Activated T-helper 1 cell treated with anti-CD3 and anti-CD28 coated beads, Interleukin-12 subunit alpha, Interleukin-12 subunit beta, Interleukin-2, Interleukin-4 antibody, amounts not matched to agents 30 ng/mL and 10 ng/mL and 1 ng/mL, durations not matched to agents 14 hours and 24 hours and 36 hours (primary cell): ENCODE measurements around the gene CELA3B. TPM values are rescaled to one million over a fixed set of nuclear protein-coding genes. Genes with fewer than 3 reads are reported as not detected.
"Not testable (repeated sequence)": the region's sequence is repeated elsewhere in the genome, so short reads cannot be mapped to it uniquely, and the experiment has no call there.

Experiments
- DNase-seq: peaks from one replicate; pipeline ENCODE4 v3.0.0; 2021; ENCODE audit warnings: low spot score
- H3K27ac Mint-ChIP-seq: one replicate; pipeline ENCODE4 v1.8.0; 2021; ENCODE audit warnings: mild to moderate bottlenecking, mixed read lengths
- H3K27me3 Mint-ChIP-seq: one replicate; pipeline ENCODE4 v1.8.0; 2022; ENCODE audit warnings: mild to moderate bottlenecking, moderate library complexity, mixed read lengths; ENCODE audit not compliant: insufficient read depth
- H3K36me3 Mint-ChIP-seq: one replicate; pipeline ENCODE4 v1.8.0; 2021; ENCODE audit warnings: low read depth, mixed read lengths
- H3K4me1 Mint-ChIP-seq: one replicate; pipeline ENCODE4 v1.8.0; 2021; ENCODE audit warnings: low read depth, mixed read lengths
- H3K4me3 Mint-ChIP-seq: one replicate; pipeline ENCODE4 v1.8.0; 2021; ENCODE audit warnings: mild to moderate bottlenecking, moderate library complexity, mixed read lengths
- H3K9me3 Mint-ChIP-seq: one replicate; pipeline ENCODE4 v1.8.0; 2021; ENCODE audit warnings: mixed read lengths
- intact Hi-C: fragments of 100-400 bp; cut with micrococcal nuclease; formaldehyde crosslinking; loops from one replicate; pipeline ENCODE4 v1.15.1; 2024
- total RNA-seq: library from RNA; stranded (reverse); gene quantifications from 2 replicates; pipeline ENCODE4 v1.2.3, GENCODE V29; 2022

CELA3B gene
- total RNA-seq, 1 donor from 2014 or later, result not detected

DNA sequence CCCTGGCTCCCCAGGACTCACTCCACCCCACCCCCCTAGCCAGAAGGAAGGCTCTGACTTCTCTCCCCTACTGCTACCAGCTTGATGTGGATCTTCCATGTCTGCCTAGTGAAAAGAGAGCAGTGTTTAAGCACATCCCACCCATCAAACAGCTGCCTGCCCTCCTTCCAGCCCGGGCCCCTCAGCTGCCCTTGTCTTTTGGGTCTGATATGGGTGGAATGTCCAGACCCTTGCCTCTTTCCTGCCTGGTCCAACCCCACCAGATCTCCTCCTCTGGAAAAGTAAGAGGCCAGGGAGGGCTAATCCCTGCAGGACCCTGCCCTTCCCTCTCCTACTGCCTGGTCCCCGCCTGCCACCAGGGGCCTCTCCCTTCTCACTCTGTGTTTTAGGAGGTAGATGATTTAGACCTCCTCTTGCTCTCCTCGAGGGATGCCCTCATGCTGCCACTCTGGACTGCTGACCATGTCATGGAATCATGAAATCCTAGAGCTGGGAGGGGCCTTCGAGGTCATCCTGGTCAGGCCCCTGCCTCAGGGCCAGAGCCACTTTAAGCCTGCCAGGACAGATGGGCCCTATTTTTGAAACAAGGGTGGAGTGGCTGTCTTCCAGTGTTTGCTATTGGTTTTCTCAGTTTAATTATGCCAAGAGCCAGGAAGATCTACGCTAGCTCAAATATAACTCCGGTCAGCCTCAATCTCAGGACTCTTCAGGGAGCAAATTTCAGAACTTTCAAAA lies 23.9 kb upstream of the CELA3B start:
- Mint-ChIP-seq H3K27ac (no peak overlapping the region), H3K9me3 (no peaks in the 10 kb centered on the region)
- intact Hi-C loops, result no loop called here

DNA sequence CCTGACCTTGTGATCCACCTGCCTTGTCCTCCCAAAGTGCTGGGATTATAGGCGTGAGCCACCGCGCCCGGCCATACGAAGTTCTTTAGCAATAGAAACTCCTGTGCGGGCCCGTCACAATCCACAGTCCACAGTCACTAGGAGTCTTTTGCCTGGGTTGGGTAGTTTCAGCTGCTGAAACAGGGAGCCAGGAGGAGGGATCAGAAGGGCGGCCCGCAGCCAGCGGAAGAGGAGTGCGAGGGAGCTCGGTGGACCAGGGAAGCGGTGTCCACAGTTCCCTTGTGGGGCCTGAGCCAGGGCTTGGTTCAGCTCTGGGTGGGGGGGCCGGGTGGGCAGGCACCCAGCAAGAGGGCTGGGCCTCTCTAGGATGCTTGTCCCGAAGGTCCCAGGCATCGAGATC lies 21.8 kb upstream of the CELA3B start:
- Mint-ChIP-seq H3K4me3 (no peak overlapping the region), H3K27ac (no peak overlapping the region), H3K36me3 (no peaks in the 10 kb centered on the region), H3K9me3 (no peaks in the 10 kb centered on the region), H3K27me3 (peaks cover 2% of the 10 kb centered on the region), H3K4me1 (peaks cover 25% of the 10 kb centered on the region)
- intact Hi-C loops, result loop anchor here (5.0 kb wide), 1 partner anchor 173 kb away; the partner anchor contains the start of gene USP48
- no peak for DNase-seq

More for the DNA sequence above, 23.9 kb upstream of the CELA3B start:
- H3K27me3 Mint-ChIP-seq, result peaks cover 2% of the 10 kb centered on the region
- peaks cover 18% of the 10 kb centered on the region for H3K4me1 Mint-ChIP-seq
- no peak overlapping the region for H3K4me3 Mint-ChIP-seq
- no peak for DNase-seq
- no peaks in the 10 kb centered on the region for H3K36me3 Mint-ChIP-seq

DNA sequence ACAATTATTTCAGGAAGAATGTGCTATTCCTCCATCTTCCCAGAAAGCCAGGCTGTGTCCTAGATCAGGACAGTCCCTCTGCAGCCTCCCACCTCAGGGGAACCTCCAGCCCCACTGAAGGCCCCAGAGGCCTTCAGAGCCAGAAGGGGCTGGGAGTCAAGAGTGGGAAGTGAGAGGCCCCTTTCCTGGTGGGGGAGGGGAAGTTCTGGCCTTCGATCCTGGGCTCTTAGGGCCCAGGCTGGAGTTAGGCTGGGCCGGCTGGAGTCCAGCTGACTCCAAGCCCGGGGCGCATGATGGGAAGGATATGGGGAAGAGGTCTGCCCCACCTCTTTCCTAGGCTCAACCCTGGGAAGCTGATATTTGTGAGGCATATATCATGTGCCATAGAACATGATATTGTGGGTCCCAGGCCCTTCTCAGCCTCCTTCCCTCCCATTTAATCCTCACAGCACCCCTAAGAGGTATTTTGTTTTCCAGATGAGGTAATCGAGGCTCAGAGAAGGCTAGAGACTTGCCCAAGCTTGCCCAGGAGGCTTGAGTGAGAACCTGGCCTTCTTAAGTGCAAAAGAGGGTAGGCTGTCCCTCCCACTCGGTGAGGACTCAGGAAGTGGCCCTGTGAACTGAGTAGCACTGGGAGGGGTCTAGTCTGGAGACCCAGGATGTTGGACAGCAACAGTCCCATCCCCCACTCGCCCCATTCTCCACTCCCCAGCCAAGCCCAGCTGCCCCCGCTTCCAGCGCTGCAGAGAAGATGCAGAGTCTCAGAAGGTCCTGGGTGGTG lies 21.1 kb upstream of the CELA3B start:
- Mint-ChIP-seq H3K4me1 (peaks cover 25% of the 10 kb centered on the region), H3K27me3 (peaks cover 2% of the 10 kb centered on the region), H3K4me3 (no peak overlapping the region), H3K36me3 (no peaks in the 10 kb centered on the region), H3K9me3 (no peaks in the 10 kb centered on the region), H3K27ac (no peak overlapping the region)
- intact Hi-C loops, result loop anchor here (5.0 kb wide), 1 partner anchor 173 kb away; the partner anchor contains the start of gene USP48
- no peak for DNase-seq

DNA sequence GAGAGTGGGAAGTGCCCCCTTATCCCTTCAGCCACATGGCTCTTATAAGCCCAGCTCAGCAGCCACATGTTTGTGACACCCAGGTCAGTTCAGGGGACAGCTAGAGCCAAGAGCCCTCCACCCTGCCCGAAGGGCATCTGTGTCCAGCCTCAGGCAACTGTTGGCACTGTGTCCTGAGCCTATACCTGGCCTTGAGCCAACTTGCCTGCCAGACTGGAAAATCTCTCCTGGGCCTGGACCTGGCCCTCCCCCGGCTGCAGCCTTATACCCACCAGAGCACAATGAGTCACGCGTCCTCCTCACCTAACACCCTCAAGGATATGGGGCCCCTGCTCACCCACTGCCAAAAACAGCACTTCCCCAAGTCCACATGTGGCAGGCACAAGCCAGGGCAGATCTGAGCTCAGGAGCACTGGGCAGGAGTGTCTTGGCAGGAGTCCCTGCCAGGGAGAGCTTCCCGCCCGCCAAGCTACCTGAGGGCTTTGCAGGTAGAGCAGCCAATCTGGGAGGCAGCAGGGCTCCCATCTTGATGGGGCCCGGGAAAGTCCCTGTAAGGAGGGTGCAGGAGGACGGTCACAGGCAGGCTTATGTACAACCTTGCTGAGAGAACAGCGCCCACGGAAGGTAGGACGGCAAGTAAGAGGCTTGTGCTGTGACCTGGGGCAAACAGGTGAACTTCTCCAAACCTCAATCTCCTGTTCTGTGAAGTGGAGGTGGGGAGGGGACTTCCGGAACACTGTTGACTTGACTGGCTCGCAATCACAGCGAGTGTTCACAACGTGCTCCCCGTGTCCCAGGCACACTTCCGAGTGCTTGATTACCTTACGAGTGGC lies 19.9 kb upstream of the CELA3B start:
- peaks cover 25% of the 10 kb centered on the region for H3K4me1 Mint-ChIP-seq
- peaks cover 2% of the 10 kb centered on the region for H3K27me3 Mint-ChIP-seq
- peak overlapping the region; percentile 4 for H3K4me3 Mint-ChIP-seq
- intact Hi-C loops, result loop anchor here (5.0 kb wide), 1 partner anchor 175 kb away; the partner anchor contains the start of gene USP48
- DNase-seq, result peak; percentile 9
- no peaks in the 10 kb centered on the region for H3K9me3 Mint-ChIP-seq
- H3K27ac Mint-ChIP-seq, result peak overlapping the region; percentile 26
- H3K36me3 Mint-ChIP-seq, result no peaks in the 10 kb centered on the region

DNA sequence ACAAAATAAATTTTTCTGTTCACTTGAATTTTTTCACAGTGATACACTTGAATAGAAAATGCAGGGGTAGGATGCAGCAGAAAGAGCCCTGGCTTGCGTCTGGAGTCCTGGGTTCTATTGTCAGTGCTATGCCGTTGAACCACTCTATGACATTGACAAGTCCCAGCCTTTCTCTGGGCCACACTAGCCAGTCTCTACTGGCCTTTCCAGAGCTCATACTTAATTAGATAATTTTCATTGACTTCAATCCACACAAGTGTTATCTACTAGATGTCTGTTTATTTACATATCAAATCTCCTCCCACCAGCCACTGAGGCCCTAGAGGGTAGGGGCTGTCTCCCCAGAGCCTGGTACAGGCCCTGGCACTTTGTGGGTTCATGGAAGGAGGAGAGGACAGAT lies 15.5 kb upstream of the CELA3B start:
- Mint-ChIP-seq H3K36me3 (no peaks in the 10 kb centered on the region), H3K27me3 (peaks cover 3% of the 10 kb centered on the region), H3K9me3 (no peaks in the 10 kb centered on the region), H3K27ac (no peak overlapping the region), H3K4me1 (peaks cover 26% of the 10 kb centered on the region), H3K4me3 (no peak overlapping the region)
- intact Hi-C loops, result loop anchor here (10.0 kb wide), 2 partner anchors 147 to 307 kb away; partner anchors contain the start of gene LDLRAD2
- DNase-seq, result no peak

DNA sequence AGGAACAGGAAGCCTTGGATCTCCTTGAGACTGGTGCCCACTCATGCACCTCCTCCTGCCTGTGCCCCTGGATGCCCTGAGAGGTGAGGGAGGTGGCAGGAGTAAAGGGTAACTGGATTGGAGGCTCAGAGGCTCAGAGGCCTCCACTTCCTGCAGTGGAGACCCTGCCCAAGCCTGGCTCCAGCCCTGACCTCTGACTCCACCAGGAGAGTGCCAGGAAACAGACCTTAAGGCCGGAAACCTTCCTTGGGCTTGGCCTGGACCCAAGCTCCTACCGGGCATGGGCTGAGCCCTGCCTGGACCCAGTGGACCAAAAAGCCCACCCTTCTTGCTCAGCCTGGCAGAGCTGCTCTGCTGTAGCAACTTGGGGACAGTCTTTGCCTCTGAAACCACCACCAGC lies 15.0 kb upstream of the CELA3B start:
- Mint-ChIP-seq H3K9me3 (no peaks in the 10 kb centered on the region), H3K4me1 (peaks cover 22% of the 10 kb centered on the region), H3K4me3 (no peak overlapping the region), H3K27ac (no peak overlapping the region), H3K36me3 (no peaks in the 10 kb centered on the region), H3K27me3 (peaks cover 3% of the 10 kb centered on the region)
- intact Hi-C loops, result loop anchor here (10.0 kb wide), 2 partner anchors 147 to 307 kb away; partner anchors contain the start of gene LDLRAD2
- DNase-seq, result no peak

DNA sequence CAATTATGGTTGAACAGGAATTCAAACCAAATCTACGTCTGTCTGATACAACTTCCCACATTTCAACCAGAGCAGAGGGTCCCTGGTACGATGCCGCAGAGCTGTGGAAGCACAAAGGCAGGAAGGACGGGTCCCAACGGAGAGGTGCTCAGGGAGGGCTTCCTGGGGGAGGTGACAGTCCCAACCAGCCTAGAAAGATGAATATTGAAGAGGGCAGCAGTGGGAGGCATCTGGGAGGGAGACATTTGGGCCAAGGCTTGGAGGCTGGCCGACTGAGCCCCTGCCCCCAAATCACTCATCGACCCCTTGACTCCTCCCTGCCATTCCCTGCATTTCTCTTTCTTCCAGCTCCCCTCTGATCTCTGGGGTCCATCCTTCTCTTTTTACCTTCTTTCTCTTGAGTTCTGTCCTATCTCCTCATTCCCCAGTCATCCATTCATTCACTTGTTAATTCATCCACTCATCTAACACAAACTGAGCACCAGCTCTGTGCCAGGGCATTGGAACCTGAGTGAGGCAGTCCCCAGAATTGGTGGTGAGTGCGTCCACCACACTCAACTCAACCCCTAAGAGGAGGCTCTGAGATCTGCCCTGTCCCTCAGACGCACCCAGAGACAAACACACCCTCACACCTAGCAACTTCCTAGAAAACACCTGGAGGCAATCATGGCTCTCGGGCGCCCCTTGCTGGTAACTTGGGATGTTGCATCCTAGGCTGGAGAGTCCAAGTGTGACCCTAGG lies 13.2 kb upstream of the CELA3B start:
- peaks cover 5% of the 10 kb centered on the region for H3K4me1 Mint-ChIP-seq
- no peaks in the 10 kb centered on the region for H3K36me3 Mint-ChIP-seq
- H3K27me3 Mint-ChIP-seq, result peaks cover 3% of the 10 kb centered on the region
- DNase-seq, result peak; percentile 70
- peak overlapping the region; percentile 1 for H3K27ac Mint-ChIP-seq
- intact Hi-C loops, result loop anchor here (1.0 to 10.0 kb wide), 5 partner anchors 27 to 455 kb away; partner anchors contain the start of genes ALPL, HSPG2 and LDLRAD2
- H3K9me3 Mint-ChIP-seq, result no peaks in the 10 kb centered on the region
- H3K4me3 Mint-ChIP-seq, result no peak overlapping the region

DNA sequence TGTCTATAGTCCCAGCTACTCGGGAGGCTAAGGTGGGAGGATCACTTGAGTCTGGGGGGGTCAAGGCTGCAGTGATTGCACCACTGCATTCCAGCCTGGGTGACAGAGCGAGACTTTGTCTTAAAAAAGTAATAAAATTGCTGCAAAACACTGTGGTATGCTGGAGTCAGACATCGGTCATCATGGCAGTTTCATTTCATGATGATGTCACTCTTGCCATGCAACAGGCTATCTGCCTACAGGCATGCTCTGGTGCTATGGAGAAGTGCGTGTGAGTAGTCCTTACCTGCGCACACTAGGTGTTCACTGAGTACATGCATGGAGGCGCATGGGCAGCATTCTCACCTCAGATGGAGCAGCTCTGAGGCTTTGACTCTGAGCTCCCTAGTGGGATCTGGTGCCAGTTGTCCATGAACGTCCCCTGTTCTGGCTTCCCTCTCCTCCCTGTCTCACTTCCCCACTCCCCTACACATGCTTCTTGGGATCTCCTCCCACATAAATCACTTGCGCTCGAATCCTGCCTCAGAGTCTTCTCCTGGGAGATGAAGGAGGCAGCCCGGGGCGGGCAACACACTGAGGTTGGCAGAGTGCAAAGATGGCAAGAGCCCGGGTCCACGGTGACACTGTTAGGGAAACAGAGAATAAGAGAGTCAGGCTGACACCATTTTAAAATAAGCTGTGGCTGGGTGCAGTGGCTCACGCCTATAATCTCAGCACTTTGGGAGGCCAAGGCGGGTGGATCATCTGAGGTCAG lies 10.4 kb upstream of the CELA3B start:
- peaks cover 3% of the 10 kb centered on the region for H3K27me3 Mint-ChIP-seq
- no peaks in the 10 kb centered on the region for H3K9me3 Mint-ChIP-seq
- H3K4me3 Mint-ChIP-seq, result no peak overlapping the region
- H3K36me3 Mint-ChIP-seq, result no peaks in the 10 kb centered on the region
- intact Hi-C loops, result loop anchor here (10.0 kb wide), 2 partner anchors 152 to 312 kb away; partner anchors contain the start of gene LDLRAD2
- peaks cover 5% of the 10 kb centered on the region for H3K4me1 Mint-ChIP-seq
- no peak for DNase-seq
- H3K27ac Mint-ChIP-seq, result no peak overlapping the region

DNA sequence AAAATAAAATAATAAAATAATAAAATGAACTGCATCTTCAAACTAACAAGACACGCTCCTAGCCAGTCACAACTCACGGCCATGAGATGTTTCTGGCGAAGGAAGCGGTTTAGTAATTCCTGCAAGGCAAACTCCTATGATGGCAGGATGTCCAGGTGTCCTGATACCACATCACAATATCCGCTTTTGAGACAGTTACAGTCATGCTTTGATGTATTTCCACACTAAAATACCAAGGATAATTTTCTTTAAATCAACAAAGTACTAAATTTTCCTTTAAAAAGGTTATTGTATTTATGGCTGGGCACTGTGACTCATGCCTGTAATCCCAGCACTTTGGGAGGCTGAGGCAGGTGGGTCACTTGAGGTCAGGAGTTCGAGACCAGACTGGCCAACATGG lies 9.6 kb upstream of the CELA3B start:
- H3K27ac Mint-ChIP-seq, result not testable (repeated sequence)

DNA sequence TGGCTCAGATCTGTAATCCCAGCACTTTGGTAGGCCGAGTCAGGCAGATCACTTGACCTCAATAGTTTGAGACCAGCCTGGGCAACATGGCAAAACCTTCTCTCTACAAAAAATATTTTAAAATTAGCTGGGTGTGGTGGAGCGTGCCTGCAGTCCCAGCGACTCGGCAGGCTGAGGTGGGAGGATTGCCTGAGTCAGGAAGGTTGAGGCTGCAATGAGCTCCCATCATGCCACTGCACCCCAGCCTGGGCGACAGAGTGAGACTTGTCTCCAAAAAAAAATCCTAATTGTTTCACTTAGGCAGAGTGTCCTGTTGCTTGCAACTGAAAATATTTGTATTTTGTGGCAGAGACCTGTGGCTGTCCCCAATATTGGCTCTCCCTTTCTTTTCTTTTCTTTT lies 7.8 kb upstream of the CELA3B start:
- H3K27me3 Mint-ChIP-seq, H3K4me3 Mint-ChIP-seq, DNase-seq, H3K9me3 Mint-ChIP-seq, H3K36me3 Mint-ChIP-seq, H3K4me1 Mint-ChIP-seq, H3K27ac Mint-ChIP-seq: not testable (repeated sequence)
- intact Hi-C loops, result loop anchor here (10.0 kb wide), 2 partner anchors 154 to 314 kb away; partner anchors contain the start of gene LDLRAD2

More for the DNA sequence above, 9.6 kb upstream of the CELA3B start:
- H3K9me3 Mint-ChIP-seq, H3K27me3 Mint-ChIP-seq, H3K36me3 Mint-ChIP-seq, H3K4me3 Mint-ChIP-seq, DNase-seq, H3K4me1 Mint-ChIP-seq: not testable (repeated sequence)
- intact Hi-C loops, result loop anchor here (10.0 kb wide), 2 partner anchors 152 to 312 kb away; partner anchors contain the start of gene LDLRAD2

DNA sequence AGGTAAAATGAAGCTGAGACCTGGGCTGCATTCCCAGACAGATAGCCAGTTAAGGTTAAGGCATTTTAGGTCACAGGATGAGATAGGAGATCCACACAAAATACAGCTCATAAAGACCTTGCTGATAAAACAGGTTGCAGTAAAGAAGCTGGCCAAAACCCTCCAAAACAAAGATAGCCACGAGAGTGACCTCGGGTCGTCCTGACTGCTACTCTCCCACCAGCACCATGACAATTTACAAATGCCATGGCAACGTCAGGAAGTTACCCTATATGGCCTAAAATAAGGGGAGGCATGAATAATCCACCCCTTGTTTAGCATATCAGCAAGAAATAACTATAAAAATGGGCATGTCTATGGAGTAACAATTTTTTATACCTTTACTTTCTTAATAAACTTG lies 6.3 kb upstream of the CELA3B start:
- H3K27me3 Mint-ChIP-seq, H3K27ac Mint-ChIP-seq, H3K9me3 Mint-ChIP-seq, H3K4me3 Mint-ChIP-seq, H3K36me3 Mint-ChIP-seq, H3K4me1 Mint-ChIP-seq, DNase-seq, intact Hi-C loops: not testable (repeated sequence)
